Neural progenitor cell (in vitro differentiated cells): ENCODE results near the gene TCP11.
A peak's percentile ranks its signal among the peaks of the same experiment; 100 is the strongest.

Experiments
- EZH2phosphoT487 ChIP-seq: fragments of 200-600 bp; sonication (generic); IDR thresholded peaks from 2 replicates; pipeline ENCODE4 v1.6.1; 2017; ENCODE audit warnings: antibody characterized with exemption
- TF ChIP-seq, protein P1 (sequence below): fragments of 200-600 bp; sonication (generic); IDR thresholded peaks from 2 replicates; pipeline ENCODE4 v1.5.1; 2017; ENCODE audit warnings: antibody characterized with exemption, mild to moderate bottlenecking

DNA sequence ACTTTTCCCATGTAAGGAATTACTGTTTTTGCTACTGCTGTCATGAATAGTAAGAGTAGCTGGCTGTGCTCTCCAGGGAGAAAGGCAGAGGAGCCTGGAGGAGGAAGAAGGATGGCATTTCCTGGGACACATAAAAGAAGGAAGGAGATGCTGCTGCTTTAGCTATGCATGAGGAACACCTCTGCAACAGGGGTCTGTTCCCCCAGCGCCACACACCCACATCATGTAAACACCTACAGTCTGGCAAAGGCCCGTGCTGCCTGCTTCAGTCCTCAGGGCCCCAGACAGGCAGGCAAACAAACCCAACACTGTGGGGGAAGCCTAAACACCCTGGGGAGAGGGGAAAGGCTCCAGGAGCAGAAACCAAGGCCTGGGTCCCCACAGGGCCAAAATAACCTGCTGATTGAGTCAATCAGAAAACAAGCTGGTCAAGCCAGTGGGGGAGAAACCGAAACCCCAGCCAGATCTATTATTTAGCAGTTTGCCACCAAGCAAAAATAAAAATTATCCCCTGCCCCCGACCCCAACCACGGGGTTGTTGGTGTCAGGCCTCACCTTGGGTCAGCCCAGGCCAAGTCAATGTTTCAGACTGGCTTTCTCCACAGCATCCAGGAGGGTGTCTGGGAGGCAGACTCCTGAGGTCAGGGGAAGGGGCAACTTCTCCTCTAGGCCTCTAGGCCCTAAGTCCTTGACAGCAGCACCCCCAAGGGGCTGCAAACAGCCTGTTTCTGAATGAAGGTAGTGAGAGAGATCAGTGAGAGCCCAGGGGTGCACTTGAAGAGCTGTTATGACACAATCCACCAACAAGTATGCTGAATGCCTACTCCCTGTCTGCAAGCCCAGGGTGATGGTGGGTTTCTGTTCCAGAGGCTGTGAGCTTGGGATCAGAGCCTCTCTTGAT is 38.0 kb upstream of the TCP11 start:
- TF ChIP-seq, protein P1, sequence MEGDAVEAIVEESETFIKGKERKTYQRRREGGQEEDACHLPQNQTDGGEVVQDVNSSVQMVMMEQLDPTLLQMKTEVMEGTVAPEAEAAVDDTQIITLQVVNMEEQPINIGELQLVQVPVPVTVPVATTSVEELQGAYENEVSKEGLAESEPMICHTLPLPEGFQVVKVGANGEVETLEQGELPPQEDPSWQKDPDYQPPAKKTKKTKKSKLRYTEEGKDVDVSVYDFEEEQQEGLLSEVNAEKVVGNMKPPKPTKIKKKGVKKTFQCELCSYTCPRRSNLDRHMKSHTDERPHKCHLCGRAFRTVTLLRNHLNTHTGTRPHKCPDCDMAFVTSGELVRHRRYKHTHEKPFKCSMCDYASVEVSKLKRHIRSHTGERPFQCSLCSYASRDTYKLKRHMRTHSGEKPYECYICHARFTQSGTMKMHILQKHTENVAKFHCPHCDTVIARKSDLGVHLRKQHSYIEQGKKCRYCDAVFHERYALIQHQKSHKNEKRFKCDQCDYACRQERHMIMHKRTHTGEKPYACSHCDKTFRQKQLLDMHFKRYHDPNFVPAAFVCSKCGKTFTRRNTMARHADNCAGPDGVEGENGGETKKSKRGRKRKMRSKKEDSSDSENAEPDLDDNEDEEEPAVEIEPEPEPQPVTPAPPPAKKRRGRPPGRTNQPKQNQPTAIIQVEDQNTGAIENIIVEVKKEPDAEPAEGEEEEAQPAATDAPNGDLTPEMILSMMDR = peak; percentile 35
- TF ChIP-seq EZH2phosphoT487 = no peak
